Subcutaneous adipose tissue (tissue), 4 donors: ENCODE measurements around the gene EPAS1. TPM values are rescaled to one million over a fixed set of nuclear protein-coding genes. Genes with fewer than 3 reads are reported as not detected.

Source experiments
- total RNA-seq, 4 donors: library from RNA; depleted of rRNA; stranded (reverse); fragments of >200 nt; gene quantifications; one replicate each; pipeline ENCODE4 v1.1.0, GENCODE V29; 2016
- TF ChIP-seq, protein P1 (sequence below): fragments of 450-650 bp; IDR thresholded peaks from one replicate; pipeline ENCODE4 v1.5.1; 2016; ENCODE audit warnings: low read depth, mild to moderate bottlenecking, control low read depth, antibody characterized with exemption, moderate library complexity

The EPAS1 gene
- total RNA-seq, 4 donors from 2014 or later, result 168 to 1,000 (median 337) TPM

DNA sequence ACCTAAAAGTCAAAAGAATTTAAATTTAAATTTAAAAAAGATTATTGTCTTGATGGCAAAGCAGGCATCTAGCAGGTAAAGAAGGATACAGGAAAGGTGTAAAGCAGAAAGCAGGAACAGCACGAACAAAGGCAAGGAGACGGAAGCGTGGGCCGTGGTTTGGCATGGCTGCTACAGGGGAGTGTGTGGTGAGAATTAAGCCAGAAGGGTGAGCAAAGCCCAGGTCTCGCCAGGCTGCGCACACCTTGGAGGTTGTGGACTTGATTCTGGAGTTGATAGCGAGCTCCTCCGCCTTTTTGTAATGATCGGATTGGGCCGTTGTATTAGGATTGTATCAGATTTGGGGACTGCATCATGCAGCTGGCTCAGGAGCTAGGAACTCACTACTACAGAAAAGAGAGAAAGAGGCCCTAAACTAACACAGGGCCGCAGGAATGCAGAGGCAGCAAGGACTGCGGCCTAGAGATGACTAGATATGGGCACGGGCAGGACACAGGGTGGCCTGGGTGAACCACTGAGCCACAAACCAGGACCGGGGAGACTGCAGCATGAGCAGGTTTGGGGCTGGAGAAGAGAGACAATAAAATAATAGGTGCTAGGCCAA, 110.7 kb downstream of the EPAS1 start:
- TF ChIP-seq, protein P1, sequence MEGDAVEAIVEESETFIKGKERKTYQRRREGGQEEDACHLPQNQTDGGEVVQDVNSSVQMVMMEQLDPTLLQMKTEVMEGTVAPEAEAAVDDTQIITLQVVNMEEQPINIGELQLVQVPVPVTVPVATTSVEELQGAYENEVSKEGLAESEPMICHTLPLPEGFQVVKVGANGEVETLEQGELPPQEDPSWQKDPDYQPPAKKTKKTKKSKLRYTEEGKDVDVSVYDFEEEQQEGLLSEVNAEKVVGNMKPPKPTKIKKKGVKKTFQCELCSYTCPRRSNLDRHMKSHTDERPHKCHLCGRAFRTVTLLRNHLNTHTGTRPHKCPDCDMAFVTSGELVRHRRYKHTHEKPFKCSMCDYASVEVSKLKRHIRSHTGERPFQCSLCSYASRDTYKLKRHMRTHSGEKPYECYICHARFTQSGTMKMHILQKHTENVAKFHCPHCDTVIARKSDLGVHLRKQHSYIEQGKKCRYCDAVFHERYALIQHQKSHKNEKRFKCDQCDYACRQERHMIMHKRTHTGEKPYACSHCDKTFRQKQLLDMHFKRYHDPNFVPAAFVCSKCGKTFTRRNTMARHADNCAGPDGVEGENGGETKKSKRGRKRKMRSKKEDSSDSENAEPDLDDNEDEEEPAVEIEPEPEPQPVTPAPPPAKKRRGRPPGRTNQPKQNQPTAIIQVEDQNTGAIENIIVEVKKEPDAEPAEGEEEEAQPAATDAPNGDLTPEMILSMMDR, result no peak

GRCh38 chr2:46409756-46410155, 112.5 kb downstream of the EPAS1 start:
- TF ChIP-seq, protein P1, result no peak

DNA sequence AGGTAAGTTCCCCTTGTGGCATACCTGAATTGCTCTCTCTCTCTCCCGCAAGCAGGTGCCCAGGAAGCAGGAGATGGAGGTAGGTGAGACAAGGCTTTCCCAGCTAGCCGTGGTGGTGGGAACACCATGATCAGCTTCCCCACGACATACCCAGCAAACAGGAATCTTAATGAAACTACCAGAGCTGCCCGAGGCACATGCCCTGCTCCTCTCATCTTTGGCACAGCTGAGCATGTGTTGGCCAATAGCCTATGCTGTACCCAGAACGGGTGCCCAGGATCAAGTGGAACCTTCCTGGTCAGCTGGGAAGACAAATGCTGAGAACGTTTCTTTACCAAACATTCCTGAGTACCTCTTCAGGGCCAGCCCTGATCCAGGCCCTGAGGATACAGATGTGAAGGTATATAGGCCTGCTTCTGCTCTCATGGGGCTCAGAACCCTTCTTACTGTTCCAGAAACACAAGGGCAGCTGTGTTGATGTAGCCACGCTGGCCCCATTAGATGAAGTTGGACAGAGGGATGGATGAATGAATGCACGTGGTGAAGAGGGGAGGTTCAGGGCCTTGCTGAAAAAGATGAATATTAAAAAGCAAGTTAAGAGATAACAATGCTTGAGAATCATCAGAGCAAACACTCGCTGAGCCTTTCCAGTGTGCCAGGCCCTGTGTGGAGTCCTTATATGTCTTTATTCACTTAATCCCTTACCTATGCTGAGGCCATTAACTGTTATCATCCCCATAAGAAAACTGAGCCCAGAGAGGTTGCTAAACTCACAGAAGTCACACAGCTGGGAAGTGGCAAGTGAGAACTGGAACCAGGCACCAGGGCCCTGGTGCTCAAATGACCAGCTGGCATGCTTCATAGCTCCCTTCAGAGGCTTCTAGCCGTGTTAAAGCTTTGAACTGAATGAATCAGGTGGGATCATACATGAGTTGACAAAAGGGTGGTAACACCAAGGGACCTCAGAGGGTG, 113.4 kb downstream of the EPAS1 start:
- TF ChIP-seq, protein P1, result no peak

GRCh38 chr2:46411245-46411641, 114.0 kb downstream of the EPAS1 start:
- TF ChIP-seq, protein P1, result no peak

DNA sequence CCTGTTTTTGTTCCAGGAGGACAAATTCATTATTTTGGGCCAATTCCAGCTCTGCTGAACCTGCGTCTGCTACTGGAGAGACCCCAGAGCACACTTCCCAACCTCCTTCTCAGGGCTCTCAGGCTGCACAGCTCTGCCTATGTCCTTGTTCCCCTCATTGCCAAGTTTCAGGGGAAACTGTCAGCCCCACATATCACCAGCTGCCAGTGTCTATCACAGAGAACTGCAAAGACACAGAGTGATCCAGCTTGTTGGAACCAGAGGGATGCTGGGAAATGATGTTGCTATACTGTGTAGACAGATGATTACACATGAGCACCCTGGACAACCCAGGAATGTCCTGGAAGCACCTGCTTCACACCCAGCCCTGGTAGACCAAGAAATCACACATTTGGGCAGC, 114.8 kb downstream of the EPAS1 start:
- TF ChIP-seq, protein P1, result no peak

DNA sequence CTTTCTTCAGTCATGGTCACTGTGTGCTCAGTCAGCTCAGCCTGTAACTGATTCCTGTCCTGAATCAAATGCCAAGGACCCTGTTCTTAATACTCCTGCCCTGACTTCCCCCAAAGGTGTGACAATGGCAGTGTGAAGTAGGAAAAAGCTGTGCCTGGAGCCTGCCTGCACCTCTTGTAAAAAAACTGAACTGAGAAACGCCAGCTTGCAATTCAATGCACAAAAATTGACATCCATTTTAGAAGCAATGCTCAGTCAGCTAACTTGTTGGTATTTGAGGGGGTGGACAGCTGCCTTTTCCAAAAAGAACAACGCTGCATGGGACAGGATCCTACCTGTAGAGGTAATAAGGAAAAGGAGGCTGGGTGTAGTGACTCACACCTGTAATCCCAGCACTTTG, 115.9 kb downstream of the EPAS1 start:
- TF ChIP-seq, protein P1, result no peak

DNA sequence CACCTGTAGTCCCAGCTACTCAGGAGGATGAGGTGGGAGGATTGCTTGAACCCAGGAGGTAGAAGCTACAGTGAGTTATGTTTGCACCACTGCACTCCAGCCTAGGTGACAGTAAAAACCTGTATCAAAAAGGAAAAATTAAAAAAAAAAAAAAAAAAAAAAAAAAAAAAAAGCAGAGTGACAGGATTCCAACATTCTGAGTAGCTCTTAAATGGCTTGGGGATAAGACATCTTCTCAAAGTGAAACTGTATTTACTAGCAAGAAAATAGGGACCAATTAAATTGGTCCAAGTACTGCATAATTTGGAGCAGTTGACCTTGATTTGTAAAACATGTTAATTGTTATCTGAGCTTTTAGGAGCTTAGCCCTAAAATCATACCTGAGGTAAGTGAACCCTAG, 116.4 kb downstream of the EPAS1 start:
- TF ChIP-seq, protein P1, result no peak
